NCI-H1092 treated with DMSO at 0.1 percent for 48 hours (cell line): ENCODE measurements around the gene RNF186.
"Not testable (repeated sequence)": the region's sequence is repeated elsewhere in the genome, so short reads cannot be mapped to it uniquely, and the experiment has no call there.

Experiments used
- DNase-seq: peaks from one replicate; lab custom pipeline; 2025; lab: John Stamatoyannopoulos, UW

The RNF186 gene

GRCh38 chr1:19793360-19794046 is 21.6 kb downstream of the RNF186 start:
- DNase-seq = no peak

- DNase-seq = no peak
Observed at GRCh38 chr1:19792237-19793002, 22.7 kb downstream of the RNF186 start.

GRCh38 chr1:19790061-19790975 is 24.8 kb downstream of the RNF186 start:
- not testable (repeated sequence) for DNase-seq

GRCh38 chr1:19786988-19787423 is 28.1 kb downstream of the RNF186 start:
- DNase-seq = no peak

- DNase-seq = no peak
Observed at GRCh38 chr1:19785660-19786059, 29.4 kb downstream of the RNF186 start.

GRCh38 chr1:19780267-19780877 is 34.7 kb downstream of the RNF186 start:
- no peak for DNase-seq

- no peak for DNase-seq
Observed at GRCh38 chr1:19776933-19777332, 38.1 kb downstream of the RNF186 start.

- no peak for DNase-seq
Observed at GRCh38 chr1:19776287-19776686, 38.8 kb downstream of the RNF186 start.

GRCh38 chr1:19775831-19776230 is 39.3 kb downstream of the RNF186 start:
- DNase-seq = no peak

- no peak for DNase-seq
Observed at GRCh38 chr1:19775317-19775716, 39.8 kb downstream of the RNF186 start.

GRCh38 chr1:19774180-19774785 is 40.8 kb downstream of the RNF186 start:
- no peak for DNase-seq

- DNase-seq = no peak
Observed at GRCh38 chr1:19773485-19773884, 41.6 kb downstream of the RNF186 start.

GRCh38 chr1:19772053-19772452 is 43.0 kb downstream of the RNF186 start:
- DNase-seq = no peak

- DNase-seq = no peak
Observed at GRCh38 chr1:19771350-19771749, 43.7 kb downstream of the RNF186 start.

GRCh38 chr1:19770436-19771190 is 44.5 kb downstream of the RNF186 start:
- DNase-seq = no peak

- no peak for DNase-seq
Observed at GRCh38 chr1:19769211-19769932, 45.7 kb downstream of the RNF186 start.

- DNase-seq = no peak
Observed at GRCh38 chr1:19768353-19769210, 46.5 kb downstream of the RNF186 start.

GRCh38 chr1:19765623-19766022 is 49.5 kb downstream of the RNF186 start:
- no peak for DNase-seq

GRCh38 chr1:19764848-19765247 is 50.2 kb downstream of the RNF186 start:
- DNase-seq = no peak
